Kidney (tissue), 14 donors: Measurements from ENCODE around the gene ATP5MC2. TPM values are rescaled to one million over a fixed set of nuclear protein-coding genes. Genes with fewer than 3 reads are reported as not detected.

Source experiments
- DNase-seq, 5 donors: peaks; one replicate each; pipeline ENCODE4 v3.0.0-alpha.2; 2013 to 2020
- FAIRE-seq: peaks from 2 replicates; lab custom pipeline; 2012; peaks lifted over from hg19 to GRCh38; lab: Jason Lieb, UNC
- H3K27ac ChIP-seq, 2 donors: one replicate each; pipeline ENCODE4 v1.7.0; 2013; ENCODE audit warnings: low read depth in 2 of 2, low read length in 2 of 2, inconsistent platforms in 1 of 2
- H3K27me3 ChIP-seq: one replicate; pipeline ENCODE4 v1.7.1; 2013; ENCODE audit warnings: low read length, inconsistent platforms; ENCODE audit not compliant: control insufficient read depth, insufficient read depth
- H3K36me3 ChIP-seq, 3 donors: one replicate each; pipeline versions ENCODE4 v1.7.0 to v1.7.1; 2013; ENCODE audit warnings: low read length in 3 of 3, control low read depth in 1 of 3, inconsistent platforms in 1 of 3; ENCODE audit not compliant: insufficient read depth in 3 of 3, control insufficient read depth in 2 of 3
- H3K4me1 ChIP-seq, 3 donors: one replicate each; pipeline versions ENCODE4 v1.7.0 to v1.7.1; 2013; ENCODE audit warnings: low read length in 3 of 3, inconsistent platforms in 1 of 3, low read depth in 1 of 3; ENCODE audit not compliant: control insufficient read depth in 2 of 3, insufficient read depth in 2 of 3
- H3K4me3 ChIP-seq, 3 donors: one replicate each; pipeline versions ENCODE4 v1.7.0 to v1.8.1; 2013; ENCODE audit warnings: low read length in 3 of 3, control low read depth in 1 of 3, inconsistent platforms in 1 of 3
- H3K9ac ChIP-seq, 3 donors: one replicate each; pipeline versions ENCODE4 v1.7.0 to v1.7.1; 2013; ENCODE audit warnings: low read length in 3 of 3, control low read depth in 1 of 3, inconsistent platforms in 1 of 3
- H3K9me3 ChIP-seq, 3 donors: one replicate each; pipeline versions ENCODE4 v1.7.0 to v1.7.1; 2013; ENCODE audit warnings: low read length in 3 of 3, control low read depth in 1 of 3, inconsistent platforms in 1 of 3; ENCODE audit not compliant: control insufficient read depth in 2 of 3, insufficient read depth in 1 of 3
- intact Hi-C: fragments of 100-400 bp; cut with DNase I; formaldehyde crosslinking; loops from one replicate; pipeline ENCODE4 v1.11.1; 2022
- polyA plus RNA-seq: library from polyadenylated mRNA; stranded (reverse); fragments of 350-450 nt; fragmentation: Illumina TruSeq; extraction: RNeasy Lipid Tissue Mini Kit (QIAGEN cat#74804); gene quantifications from one replicate; pipeline ENCODE4 v1.2.3, GENCODE V29; 2014; ENCODE audit warnings: low read depth, low replicate concordance; ENCODE audit not compliant: insufficient read depth
- total RNA-seq: library from RNA; stranded (reverse); fragmentation: NEBNext Ultra II Directional; extraction: Animal tissue kit (Norgen Biotek cat#: 25700); gene quantifications from one replicate; pipeline ENCODE4 v1.2.1, GENCODE V29; 2021
- TF ChIP-seq, protein P1 (sequence below): IDR thresholded peaks from 3 replicates; pipeline ENCODE4 v1.5.1; 2012; ENCODE audit warnings: mild to moderate bottlenecking, moderate library complexity, borderline replicate concordance; ENCODE audit not compliant: insufficient read depth; ENCODE audit errors: extremely low read depth
- donor health status: control.
- donor health status: control.
- donor health status: control.
- donor health status: control.
- donor health status: control.
- donor health status: DM: yes; HTN: yes; CAD: no.
- donor health status: Normal renal cell carcinoma (clear cell type).

The ATP5MC2 gene
- total and polyA plus RNA-seq, 2 donors from 2014 or later: 271 to 939 TPM

DNA sequence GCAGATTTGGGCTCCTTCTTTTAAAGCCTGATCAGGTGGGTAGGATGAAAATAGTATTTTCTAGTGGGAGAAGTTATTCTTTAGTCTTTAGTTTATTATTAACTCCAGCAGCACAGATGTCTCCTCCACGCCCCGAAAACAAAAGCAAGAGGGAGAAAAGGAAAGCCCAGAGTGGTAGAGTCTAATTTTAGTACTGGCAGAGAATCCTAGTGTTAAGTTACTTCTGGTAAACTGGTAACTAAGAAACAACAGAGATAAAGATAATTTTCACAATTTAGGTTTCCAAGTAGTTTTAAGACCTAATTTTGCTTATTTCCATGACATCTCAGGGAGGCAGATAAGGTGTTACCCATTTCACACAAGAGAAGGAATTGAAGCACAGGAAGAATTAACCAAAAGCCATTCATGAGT is 16.3 kb downstream of the ATP5MC2 start:
- DNase-seq (peak in 2 of 5 donors; percentile 34 to 40), FAIRE-seq (no peak)
- Histone ChIP-seq H3K27ac (peak overlapping the region; percentile 30 to 69), H3K4me3 (peak overlapping the region in 2 of 3 donors; percentile 7 to 23), H3K4me1 (peaks cover 0 to 20% (median 17%) of the 10 kb centered on the region in 3 donors), H3K9me3 (no peaks in the 10 kb centered on the region), H3K27me3 (no peaks in the 10 kb centered on the region), H3K36me3 (peaks cover 3 to 6% (median 5%) of the 10 kb centered on the region in 3 donors), H3K9ac (no peak overlapping the region)
- intact Hi-C loops: no loop called here
- TF ChIP-seq, protein P1, sequence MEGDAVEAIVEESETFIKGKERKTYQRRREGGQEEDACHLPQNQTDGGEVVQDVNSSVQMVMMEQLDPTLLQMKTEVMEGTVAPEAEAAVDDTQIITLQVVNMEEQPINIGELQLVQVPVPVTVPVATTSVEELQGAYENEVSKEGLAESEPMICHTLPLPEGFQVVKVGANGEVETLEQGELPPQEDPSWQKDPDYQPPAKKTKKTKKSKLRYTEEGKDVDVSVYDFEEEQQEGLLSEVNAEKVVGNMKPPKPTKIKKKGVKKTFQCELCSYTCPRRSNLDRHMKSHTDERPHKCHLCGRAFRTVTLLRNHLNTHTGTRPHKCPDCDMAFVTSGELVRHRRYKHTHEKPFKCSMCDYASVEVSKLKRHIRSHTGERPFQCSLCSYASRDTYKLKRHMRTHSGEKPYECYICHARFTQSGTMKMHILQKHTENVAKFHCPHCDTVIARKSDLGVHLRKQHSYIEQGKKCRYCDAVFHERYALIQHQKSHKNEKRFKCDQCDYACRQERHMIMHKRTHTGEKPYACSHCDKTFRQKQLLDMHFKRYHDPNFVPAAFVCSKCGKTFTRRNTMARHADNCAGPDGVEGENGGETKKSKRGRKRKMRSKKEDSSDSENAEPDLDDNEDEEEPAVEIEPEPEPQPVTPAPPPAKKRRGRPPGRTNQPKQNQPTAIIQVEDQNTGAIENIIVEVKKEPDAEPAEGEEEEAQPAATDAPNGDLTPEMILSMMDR: no peak

DNA sequence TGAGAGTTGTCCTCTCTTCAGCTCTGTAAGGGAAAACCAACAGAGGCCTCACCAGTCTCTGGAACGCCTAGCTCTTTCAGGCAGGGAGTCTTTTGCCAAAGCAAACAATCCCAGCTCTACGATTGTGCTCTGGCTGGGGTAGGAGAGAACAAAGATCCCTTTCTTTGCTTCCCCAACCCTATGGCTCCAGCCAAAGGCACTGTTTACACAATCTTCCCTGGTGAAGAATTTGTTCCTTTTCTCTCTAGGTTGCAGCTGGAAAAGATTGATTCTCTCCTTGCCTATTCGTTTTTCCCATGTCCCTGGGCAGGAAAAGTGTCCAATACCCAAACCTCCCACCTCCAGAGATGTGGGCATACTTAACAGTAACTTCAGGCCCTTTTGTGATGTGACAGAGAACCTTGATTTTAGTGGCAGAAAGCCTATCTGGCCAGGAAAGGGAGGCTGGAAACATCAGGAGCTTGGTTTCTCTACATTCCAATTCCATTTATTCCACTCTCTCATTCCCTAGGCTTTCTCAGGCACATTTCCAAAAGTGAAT is 16.8 kb downstream of the ATP5MC2 start:
- TF ChIP-seq, protein P1: no peak
- H3K9me3 ChIP-seq: no peaks in the 10 kb centered on the region
- H3K4me1 ChIP-seq: peaks cover 0 to 20% (median 17%) of the 10 kb centered on the region in 3 donors
- peak overlapping the region in 1 of 3 donors; percentile 23 for H3K4me3 ChIP-seq
- DNase-seq (peak in 3 of 5 donors; percentile 23 to 77 (median 56)), FAIRE-seq (no peak)
- no peaks in the 10 kb centered on the region for H3K27me3 ChIP-seq
- peak overlapping the region; percentile 13 to 55 for H3K27ac ChIP-seq
- intact Hi-C loops: no loop called here
- peaks cover 0 to 5% (median 3%) of the 10 kb centered on the region in 3 donors for H3K36me3 ChIP-seq
- H3K9ac ChIP-seq: no peak overlapping the region

GRCh38 chr12:53657041-53657440 is 18.8 kb downstream of the ATP5MC2 start:
- no peak overlapping the region for H3K27ac ChIP-seq
- DNase-seq (no peak), FAIRE-seq (no peak)
- no peaks in the 10 kb centered on the region for H3K36me3 ChIP-seq
- H3K27me3 ChIP-seq: no peaks in the 10 kb centered on the region
- no peaks in the 10 kb centered on the region for H3K9me3 ChIP-seq
- no peak overlapping the region for H3K9ac ChIP-seq
- H3K4me1 ChIP-seq: peaks cover 0 to 20% (median 17%) of the 10 kb centered on the region in 3 donors
- intact Hi-C loops: no loop called here
- H3K4me3 ChIP-seq: no peak overlapping the region
- TF ChIP-seq, protein P1: no peak
